ENCODE measurements around the gene SOX10. TPM values are rescaled to one million over a fixed set of nuclear protein-coding genes. Genes with fewer than 3 reads are reported as not detected.

Gene SOX10
- total RNA-seq, 1 donor from 2014 or later = 0.34 TPM

DNA sequence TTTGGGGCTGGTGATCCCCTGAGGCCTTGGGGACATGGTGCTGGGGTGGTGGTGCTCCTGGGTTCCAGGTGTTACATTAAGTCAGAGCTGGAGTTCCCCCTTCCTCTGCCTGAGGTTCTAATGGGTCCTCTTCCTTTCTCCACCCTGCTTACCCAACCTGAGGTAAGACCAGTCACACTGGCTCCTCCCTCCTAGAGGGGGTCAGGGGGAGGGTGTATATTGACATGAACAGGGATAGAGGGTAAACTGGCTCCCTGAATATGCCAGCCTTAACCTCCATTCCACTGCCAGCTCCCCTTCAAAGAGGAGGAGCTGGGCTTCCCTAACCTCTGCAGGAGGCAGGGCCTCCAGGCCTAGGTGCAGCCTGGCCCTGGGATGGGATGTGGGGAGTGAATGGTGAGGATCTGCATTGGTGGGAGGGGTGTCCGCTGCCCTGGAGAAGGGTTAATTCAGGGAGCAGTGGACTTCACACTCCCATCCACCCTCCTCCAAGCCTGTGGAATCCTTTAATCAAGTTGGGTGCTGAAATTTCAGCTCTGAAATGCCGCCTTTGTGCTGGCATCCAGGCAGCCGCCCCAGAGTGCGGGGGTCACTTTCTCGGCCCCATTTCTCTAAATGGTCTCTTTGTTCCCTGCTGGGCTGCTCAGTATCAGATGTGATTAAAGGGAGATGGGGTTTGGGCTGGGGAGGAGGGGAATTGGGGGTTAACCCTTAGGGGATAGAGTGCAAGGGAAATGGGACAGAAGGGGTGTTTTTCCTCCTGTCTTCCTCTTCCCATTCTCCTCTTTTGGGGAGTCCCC is 15.7 kb downstream of the SOX10 start:
- Mint-ChIP-seq H3K27me3 (ENCODE audit: low read depth, unreplicated experiment) (no peaks in the 10 kb centered on the region), H3K36me3 (ENCODE audit: low read depth, unreplicated experiment) (peaks cover 15% of the 10 kb centered on the region), H3K4me3 (ENCODE audit: unreplicated experiment) (no peak overlapping the region), H3K4me1 (ENCODE audit: low read depth, unreplicated experiment) (peaks cover 30% of the 10 kb centered on the region), H3K9me3 (ENCODE audit: unreplicated experiment) (no peaks in the 10 kb centered on the region), H3K27ac (ENCODE audit: unreplicated experiment) (no peak overlapping the region)
- Histone ChIP-seq H3K9ac (ENCODE audit: low read length) (no peak overlapping the region), H3K27me3 (ENCODE audit: insufficient read depth, low read length) (no peaks in the 10 kb centered on the region), H2AFZ (ENCODE audit: low read depth, low read length) (no peak overlapping the region), H3K4me3 (ENCODE audit: insufficient read depth, low read depth, low read length) (no peak overlapping the region), H3K4me1 (ENCODE audit: insufficient read depth, low read length) (peaks cover 12% of the 10 kb centered on the region), H3K27ac (ENCODE audit: low read depth, low read length) (no peak overlapping the region), H3K36me3 (ENCODE audit: insufficient read depth, low read length) (peaks cover 13% of the 10 kb centered on the region), H3K4me2 (ENCODE audit: low read length) (no peak overlapping the region), H3K79me2 (ENCODE audit: insufficient read depth, low read length) (no peaks in the 10 kb centered on the region), H4K20me1 (ENCODE audit: insufficient read depth, low read length) (peaks cover 39% of the 10 kb centered on the region), H3K9me3 (ENCODE audit: insufficient read depth, low read depth, low read length) (no peaks in the 10 kb centered on the region)
- no peak for FAIRE-seq
- no peak for DNase-seq (ENCODE audit: low read depth)
- no peak for TF ChIP-seq EZH2 (IDR thresholded peaks at IDR 0.05; ENCODE audit: insufficient read depth, low read length)
- TF ChIP-seq, protein P1, sequence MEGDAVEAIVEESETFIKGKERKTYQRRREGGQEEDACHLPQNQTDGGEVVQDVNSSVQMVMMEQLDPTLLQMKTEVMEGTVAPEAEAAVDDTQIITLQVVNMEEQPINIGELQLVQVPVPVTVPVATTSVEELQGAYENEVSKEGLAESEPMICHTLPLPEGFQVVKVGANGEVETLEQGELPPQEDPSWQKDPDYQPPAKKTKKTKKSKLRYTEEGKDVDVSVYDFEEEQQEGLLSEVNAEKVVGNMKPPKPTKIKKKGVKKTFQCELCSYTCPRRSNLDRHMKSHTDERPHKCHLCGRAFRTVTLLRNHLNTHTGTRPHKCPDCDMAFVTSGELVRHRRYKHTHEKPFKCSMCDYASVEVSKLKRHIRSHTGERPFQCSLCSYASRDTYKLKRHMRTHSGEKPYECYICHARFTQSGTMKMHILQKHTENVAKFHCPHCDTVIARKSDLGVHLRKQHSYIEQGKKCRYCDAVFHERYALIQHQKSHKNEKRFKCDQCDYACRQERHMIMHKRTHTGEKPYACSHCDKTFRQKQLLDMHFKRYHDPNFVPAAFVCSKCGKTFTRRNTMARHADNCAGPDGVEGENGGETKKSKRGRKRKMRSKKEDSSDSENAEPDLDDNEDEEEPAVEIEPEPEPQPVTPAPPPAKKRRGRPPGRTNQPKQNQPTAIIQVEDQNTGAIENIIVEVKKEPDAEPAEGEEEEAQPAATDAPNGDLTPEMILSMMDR (IDR thresholded peaks at IDR 0.05; ENCODE audit: insufficient read depth, low read depth, low read length) = no peak

DNA sequence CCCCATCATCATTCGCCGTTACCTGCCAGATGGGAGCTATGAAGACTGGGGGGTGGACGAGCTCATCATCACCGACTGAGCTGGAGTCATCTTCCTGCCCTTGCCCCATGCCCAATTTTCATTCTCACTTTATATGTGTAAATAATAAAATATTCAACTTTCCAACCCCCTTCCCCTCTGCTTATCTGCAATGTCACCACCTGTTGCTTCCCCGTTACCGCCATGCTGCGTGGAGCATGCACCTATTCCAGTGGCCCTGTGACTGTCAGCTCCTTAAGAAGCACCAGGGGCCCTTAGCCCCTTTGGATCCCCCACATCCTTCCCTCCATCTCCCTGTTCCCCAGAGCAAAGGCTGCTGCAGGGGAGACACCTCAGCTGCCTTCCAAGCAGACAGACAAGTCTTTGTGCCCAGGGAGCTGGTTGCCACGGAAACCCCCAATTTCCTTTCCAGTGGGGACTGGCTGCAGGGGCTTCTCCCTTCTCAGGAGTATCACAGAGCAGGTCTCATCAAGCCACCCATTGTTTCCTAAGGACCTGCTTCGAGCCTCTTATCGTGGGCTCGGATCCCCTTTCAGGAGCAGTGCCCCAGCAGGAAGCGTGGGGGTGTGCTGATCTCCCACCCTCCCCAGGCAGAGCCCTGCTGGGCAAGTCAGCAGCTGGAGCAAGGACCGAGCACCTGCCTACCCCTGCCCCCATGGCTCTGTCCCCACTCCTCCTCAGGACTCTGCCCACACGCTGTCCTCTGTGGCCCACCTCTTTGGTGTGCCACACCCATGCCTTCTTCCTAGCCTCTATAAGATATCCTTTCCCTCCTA is 16.5 kb downstream of the SOX10 start:
- Histone ChIP-seq H2AFZ (ENCODE audit: low read depth, low read length) (no peak overlapping the region), H4K20me1 (ENCODE audit: insufficient read depth, low read length) (peaks cover 39% of the 10 kb centered on the region), H3K9me3 (ENCODE audit: insufficient read depth, low read depth, low read length) (no peaks in the 10 kb centered on the region), H3K4me2 (ENCODE audit: low read length) (no peak overlapping the region), H3K27ac (ENCODE audit: low read depth, low read length) (no peak overlapping the region), H3K79me2 (ENCODE audit: insufficient read depth, low read length) (no peaks in the 10 kb centered on the region), H3K27me3 (ENCODE audit: insufficient read depth, low read length) (no peaks in the 10 kb centered on the region), H3K9ac (ENCODE audit: low read length) (no peak overlapping the region), H3K4me3 (ENCODE audit: insufficient read depth, low read depth, low read length) (no peak overlapping the region), H3K36me3 (ENCODE audit: insufficient read depth, low read length) (peaks cover 19% of the 10 kb centered on the region), H3K4me1 (ENCODE audit: insufficient read depth, low read length) (peaks cover 12% of the 10 kb centered on the region)
- Mint-ChIP-seq H3K9me3 (ENCODE audit: unreplicated experiment) (no peaks in the 10 kb centered on the region), H3K4me1 (ENCODE audit: low read depth, unreplicated experiment) (peaks cover 30% of the 10 kb centered on the region), H3K27ac (ENCODE audit: unreplicated experiment) (no peak overlapping the region), H3K4me3 (ENCODE audit: unreplicated experiment) (no peak overlapping the region), H3K36me3 (ENCODE audit: low read depth, unreplicated experiment) (peaks cover 15% of the 10 kb centered on the region), H3K27me3 (ENCODE audit: low read depth, unreplicated experiment) (no peaks in the 10 kb centered on the region)
- DNase-seq (ENCODE audit: low read depth) = no peak
- no peak for FAIRE-seq
- TF ChIP-seq EZH2 (IDR thresholded peaks at IDR 0.05; ENCODE audit: insufficient read depth, low read length) = no peak
- TF ChIP-seq, protein P1 (IDR thresholded peaks at IDR 0.05; ENCODE audit: insufficient read depth, low read depth, low read length) = no peak

Data from astrocyte (in vitro differentiated cells and primary cell).